Fibroblast of lung (primary cell): ENCODE results near the gene GPR119. TPM values are rescaled to one million over a fixed set of nuclear protein-coding genes. Genes with fewer than 3 reads are reported as not detected.
"Not testable (repeated sequence)": the region's sequence is repeated elsewhere in the genome, so short reads cannot be mapped to it uniquely, and the experiment has no call there.

ENCODE experiments used
- DNase-seq, 2 donors: peaks; one replicate each; pipeline versions ENCODE4 v3.0.0 to v3.0.0-alpha.2; 2010; ENCODE audit warnings: low read depth in 2 of 2
- H2AFZ ChIP-seq: 2 replicates; pipeline ENCODE4 v1.5.1; 2012; ENCODE audit warnings: low read length, control low read depth, inconsistent platforms
- H3K27ac ChIP-seq: 2 replicates; pipeline ENCODE4 v1.5.1; 2011; ENCODE audit warnings: low read length, control low read depth; ENCODE audit not compliant: insufficient read depth
- H3K27me3 ChIP-seq: 2 replicates; pipeline ENCODE4 v1.5.1; 2011; ENCODE audit warnings: mild to moderate bottlenecking, low read length; ENCODE audit not compliant: control insufficient read depth, insufficient read depth
- H3K36me3 ChIP-seq: 2 replicates; pipeline ENCODE4 v1.5.1; 2011; ENCODE audit warnings: low read length; ENCODE audit not compliant: control insufficient read depth, insufficient read depth
- H3K4me1 ChIP-seq: 2 replicates; pipeline ENCODE4 v1.5.1; 2011; ENCODE audit warnings: low read length; ENCODE audit not compliant: control insufficient read depth, insufficient read depth; ENCODE audit errors: extremely low read depth
- H3K4me2 ChIP-seq: 2 replicates; pipeline ENCODE4 v1.5.1; 2011; ENCODE audit warnings: low read length, control low read depth; ENCODE audit not compliant: insufficient read depth; ENCODE audit errors: extremely low read depth
- H3K4me3 ChIP-seq, 4 experiments: fragments of 200-600 bp in 1 of 4; sonication (generic) in 1 of 4; replicated peaks in 1 of 4; 2 replicates each; pipeline ENCODE4 v1.5.1; 2011 to 2016; ENCODE audit warnings: low read length in 4 of 4, low read depth in 3 of 4, mild to moderate bottlenecking in 3 of 4, control low read depth in 2 of 4, inconsistent platforms in 1 of 4, mixed read lengths in 1 of 4; ENCODE audit not compliant: insufficient read depth in 1 of 4; ENCODE audit errors: control extremely low read depth in 1 of 4
- H3K79me2 ChIP-seq: 2 replicates; pipeline ENCODE4 v1.5.1; 2012; ENCODE audit warnings: mild to moderate bottlenecking, low read length, inconsistent platforms; ENCODE audit not compliant: control insufficient read depth, insufficient read depth
- H3K9ac ChIP-seq: 2 replicates; pipeline ENCODE4 v1.5.1; 2011; ENCODE audit warnings: mild to moderate bottlenecking, low read length, control low read depth; ENCODE audit not compliant: insufficient read depth
- H3K9me3 ChIP-seq: 2 replicates; pipeline ENCODE4 v1.5.1; 2012; ENCODE audit warnings: low read depth, low read length; ENCODE audit not compliant: control insufficient read depth, insufficient read depth
- H4K20me1 ChIP-seq: 2 replicates; pipeline ENCODE4 v1.5.1; 2011; ENCODE audit warnings: low read length; ENCODE audit not compliant: control insufficient read depth, insufficient read depth; ENCODE audit errors: extremely low read depth
- EZH2 ChIP-seq: IDR thresholded peaks from 2 replicates; pipeline ENCODE4 v1.5.1; 2012; ENCODE audit warnings: low read length, control low read depth, mild to moderate bottlenecking; ENCODE audit errors: missing control alignments
- polyA minus RNA-seq: library from RNA; depleted of rRNA, polyadenylated mRNA; stranded (reverse); fragments of >200 nt; gene quantifications from 2 replicates; pipeline ENCODE4 v1.2.3, GENCODE V29; 2011; ENCODE audit warnings: low replicate concordance
- polyA plus RNA-seq, 2 donors: library from polyadenylated mRNA; depleted of rRNA in 1 of 2; stranded (reverse) in 1 of 2; unstranded in 1 of 2; fragments of >200 nt; gene quantifications; 2 replicates each; pipeline ENCODE4 v1.2.1, GENCODE V29; 2011 to 2012; ENCODE audit warnings: missing spikeins in 1 of 2
- total RNA-seq: library from RNA; depleted of rRNA; stranded (reverse); fragments of >200 nt; gene quantifications from 2 replicates; pipeline ENCODE4 v1.2.1, GENCODE V29; 2014
- TF ChIP-seq, protein P1 (sequence below), 2 donors: IDR thresholded peaks in 1 of 2; conservative IDR thresholded peaks in 1 of 2; 1 replicate in 1 of 2; 2 replicates in 1 of 2; pipeline ENCODE4 v1.5.1; 2011 to 2012; ENCODE audit warnings: low read length in 2 of 2, control low read depth in 1 of 2, inconsistent platforms in 1 of 2, low read depth in 1 of 2, mild to moderate bottlenecking in 1 of 2

Gene GPR119
- total RNA-seq (not detected in 2 replicates), polyA plus RNA-seq (not detected in 2 replicates), polyA minus RNA-seq (1.4 TPM in 1 of 2 replicates, not detected in the other)
- not detected in 2 replicates for polyA plus RNA-seq (2012)

- no peaks in the 10 kb centered on the region for H3K4me1 ChIP-seq
- H2AFZ ChIP-seq = no peak within 1 kb of the TSS
- H3K79me2 ChIP-seq = no peaks in the 10 kb centered on the region
- no peak for DNase-seq
- no peak within 1 kb of the TSS for H3K4me3 ChIP-seq
- TF ChIP-seq EZH2 = no peak
- TF ChIP-seq, protein P1, sequence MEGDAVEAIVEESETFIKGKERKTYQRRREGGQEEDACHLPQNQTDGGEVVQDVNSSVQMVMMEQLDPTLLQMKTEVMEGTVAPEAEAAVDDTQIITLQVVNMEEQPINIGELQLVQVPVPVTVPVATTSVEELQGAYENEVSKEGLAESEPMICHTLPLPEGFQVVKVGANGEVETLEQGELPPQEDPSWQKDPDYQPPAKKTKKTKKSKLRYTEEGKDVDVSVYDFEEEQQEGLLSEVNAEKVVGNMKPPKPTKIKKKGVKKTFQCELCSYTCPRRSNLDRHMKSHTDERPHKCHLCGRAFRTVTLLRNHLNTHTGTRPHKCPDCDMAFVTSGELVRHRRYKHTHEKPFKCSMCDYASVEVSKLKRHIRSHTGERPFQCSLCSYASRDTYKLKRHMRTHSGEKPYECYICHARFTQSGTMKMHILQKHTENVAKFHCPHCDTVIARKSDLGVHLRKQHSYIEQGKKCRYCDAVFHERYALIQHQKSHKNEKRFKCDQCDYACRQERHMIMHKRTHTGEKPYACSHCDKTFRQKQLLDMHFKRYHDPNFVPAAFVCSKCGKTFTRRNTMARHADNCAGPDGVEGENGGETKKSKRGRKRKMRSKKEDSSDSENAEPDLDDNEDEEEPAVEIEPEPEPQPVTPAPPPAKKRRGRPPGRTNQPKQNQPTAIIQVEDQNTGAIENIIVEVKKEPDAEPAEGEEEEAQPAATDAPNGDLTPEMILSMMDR (conservative IDR thresholded peaks at IDR 0.05 in 1 of 2, IDR thresholded peaks at IDR 0.05 in 1 of 2; ENCODE audit: low read depth in 1 of 2, low read length in 2 of 2) = no peak
- H3K9ac ChIP-seq = no peak within 1 kb of the TSS
- H3K9me3 ChIP-seq = no peaks in the 10 kb centered on the region
- H3K4me2 ChIP-seq = no peak within 1 kb of the TSS
- no peaks in the 10 kb centered on the region for H3K27me3 ChIP-seq
- H3K27ac ChIP-seq = no peak within 1 kb of the TSS
- H3K36me3 ChIP-seq = no peaks in the 10 kb centered on the region
- H4K20me1 ChIP-seq = no peaks in the 10 kb centered on the region
Observed at GRCh38 chrX:130385520-130385919, at the start of gene GPR119. GPR119 (minus strand) TSS chrX:130385674; CDS start chrX:130385447, 227 bp downstream.

DNA sequence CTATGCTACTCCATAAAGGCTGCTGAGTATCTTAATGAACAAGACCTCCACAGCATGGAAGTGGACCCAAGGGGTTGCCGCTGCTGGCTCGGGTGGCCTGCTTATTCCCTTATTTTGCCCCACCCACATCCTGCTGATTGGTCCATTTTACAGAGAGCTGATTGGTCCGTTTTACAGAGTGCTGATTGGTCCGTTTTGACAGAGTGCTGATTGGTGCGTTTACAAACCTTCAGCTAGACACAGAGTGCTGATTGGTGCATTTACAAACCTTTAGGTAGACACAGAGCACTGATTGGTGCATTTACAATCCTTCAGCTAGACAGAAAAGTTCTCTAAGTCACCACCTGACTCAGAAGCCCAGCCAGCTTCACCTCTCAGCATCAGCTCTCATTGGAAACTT, 43.8 kb upstream of the GPR119 start:
- H3K4me1 ChIP-seq, H3K9me3 ChIP-seq, H2AFZ ChIP-seq, DNase-seq, H3K27me3 ChIP-seq, H3K4me3 ChIP-seq, H4K20me1 ChIP-seq, H3K9ac ChIP-seq, H3K4me2 ChIP-seq, H3K36me3 ChIP-seq, H3K79me2 ChIP-seq, H3K27ac ChIP-seq: not testable (repeated sequence)

- H3K9ac ChIP-seq = no peak overlapping the region
- H3K36me3 ChIP-seq = no peaks in the 10 kb centered on the region
- no peak overlapping the region for H2AFZ ChIP-seq
- no peaks in the 10 kb centered on the region for H3K27me3 ChIP-seq
- H3K9me3 ChIP-seq = no peaks in the 10 kb centered on the region
- no peak overlapping the region for H3K27ac ChIP-seq
- DNase-seq = no peak
- no peak overlapping the region for H3K4me3 ChIP-seq
- no peaks in the 10 kb centered on the region for H3K79me2 ChIP-seq
- no peak for TF ChIP-seq EZH2
- TF ChIP-seq, protein P1 (conservative IDR thresholded peaks at IDR 0.05 in 1 of 2, IDR thresholded peaks at IDR 0.05 in 1 of 2; ENCODE audit: low read depth in 1 of 2, low read length in 2 of 2) = no peak
- H3K4me1 ChIP-seq = no peaks in the 10 kb centered on the region
- H3K4me2 ChIP-seq = no peak overlapping the region
- no peaks in the 10 kb centered on the region for H4K20me1 ChIP-seq
Observed at GRCh38 chrX:130426531-130426930, 41.1 kb upstream of the GPR119 start.
